HG03520 (cell line): ENCODE measurements around the gene PTCD1.
"Not testable (repeated sequence)": the region's sequence is repeated elsewhere in the genome, so short reads cannot be mapped to it uniquely, and the experiment has no call there.

Experiments
- ATAC-seq: cut with Tn5 transposase; IDR thresholded peaks from one replicate; pipeline ENCODE4 v1.9.1; 2021; ENCODE audit warnings: mild to moderate bottlenecking, moderate library complexity; ENCODE audit not compliant: unreplicated experiment

PTCD1 gene

GRCh38 chr7:99389772-99390171 lies 48.8 kb downstream of the PTCD1 start:
- no peak for ATAC-seq

- ATAC-seq: no peak
Observed at GRCh38 chr7:99387912-99388311, 50.7 kb downstream of the PTCD1 start.

GRCh38 chr7:99387239-99387635 lies 51.4 kb downstream of the PTCD1 start:
- ATAC-seq: not testable (repeated sequence)

GRCh38 chr7:99386584-99387238 lies 51.9 kb downstream of the PTCD1 start:
- no peak for ATAC-seq

GRCh38 chr7:99385564-99385963 lies 53.0 kb downstream of the PTCD1 start:
- ATAC-seq: no peak

GRCh38 chr7:99384523-99384922 lies 54.1 kb downstream of the PTCD1 start:
- ATAC-seq: no peak

GRCh38 chr7:99383791-99384370 lies 54.7 kb downstream of the PTCD1 start:
- no peak for ATAC-seq

GRCh38 chr7:99383203-99383602 lies 55.4 kb downstream of the PTCD1 start:
- no peak for ATAC-seq

GRCh38 chr7:99381664-99382075 lies 56.9 kb downstream of the PTCD1 start:
- ATAC-seq: no peak

GRCh38 chr7:99380823-99381663 lies 57.6 kb downstream of the PTCD1 start:
- peak; percentile 78 for ATAC-seq

GRCh38 chr7:99380032-99380822 lies 58.4 kb downstream of the PTCD1 start:
- peak; percentile 27 for ATAC-seq

- not testable (repeated sequence) for ATAC-seq
Observed at GRCh38 chr7:99379693-99380031, 58.9 kb downstream of the PTCD1 start.

GRCh38 chr7:99379043-99379577 lies 59.5 kb downstream of the PTCD1 start:
- no peak for ATAC-seq

GRCh38 chr7:99375070-99375807 lies 63.4 kb downstream of the PTCD1 start:
- ATAC-seq: no peak

- peak; percentile 59 for ATAC-seq
Observed at GRCh38 chr7:99374111-99375064, 64.2 kb downstream of the PTCD1 start, which contains the start of gene ARPC1B. Gene ARPC1B (plus strand): TSS chr7:99374730. CDS start chr7:99385715, 10,985 bp downstream.

GRCh38 chr7:99373091-99374066 lies 65.2 kb downstream of the PTCD1 start:
- ATAC-seq: no peak

- no peak for ATAC-seq
Observed at GRCh38 chr7:99372275-99373090, 66.1 kb downstream of the PTCD1 start.
